ENCODE data around the gene HOXB4. TPM values are rescaled to one million over a fixed set of nuclear protein-coding genes. Genes with fewer than 3 reads are reported as not detected.

The HOXB4 gene
- total and polyA plus RNA-seq, 8 donors, result 0.45 to 5.1 (median 2.1) TPM; not detected in 2

- H3K9me3 ChIP-seq, result no peaks in the 10 kb centered on the region
- DNase-seq, result no peak
- no peaks in the 10 kb centered on the region for H3K36me3 ChIP-seq
- 87 to 93% (median 89%) methylated on average over 7 to 11 of the region's 11 CpGs for WGBS, 5 donors
- peaks cover 0 to 76% (median 31%) of the 10 kb centered on the region in 3 donors for H3K27me3 ChIP-seq
- H3K27ac ChIP-seq, result no peak overlapping the region
- no peak for TF ChIP-seq CTCF (IDR thresholded peaks at IDR 0.05)
- no peak for TF ChIP-seq POLR2A (IDR thresholded peaks at IDR 0.05)
- no peak for TF ChIP-seq EP300 (IDR thresholded peaks at IDR 0.05)
- TF ChIP-seq POLR2AphosphoS5 (IDR thresholded peaks at IDR 0.05), result no peak
- peaks cover 0 to 8% (median 3%) of the 10 kb centered on the region in 4 donors for H3K4me1 ChIP-seq
- H3K4me3 ChIP-seq, result no peak overlapping the region
- intact Hi-C loops (cut with DNase I; ENCODE audit: low total_unique reads), result no loop called here
Observed at GRCh38 chr17:48528936-48529682, 49.0 kb downstream of the HOXB4 start.

- WGBS, 5 donors, result 37 to 73% (median 52%) methylated on average over 7 of the region's 7 CpGs
Observed at GRCh38 chr17:48528153-48528935, 49.8 kb downstream of the HOXB4 start.

GRCh38 chr17:48527547-48527932, 50.6 kb downstream of the HOXB4 start:
- TF ChIP-seq EP300 (IDR thresholded peaks at IDR 0.05) (no peak), CTCF (IDR thresholded peaks at IDR 0.05) (no peak), POLR2A (IDR thresholded peaks at IDR 0.05) (no peak), POLR2AphosphoS5 (IDR thresholded peaks at IDR 0.05) (no peak)
- Histone ChIP-seq H3K27ac (no peak overlapping the region), H3K9me3 (no peaks in the 10 kb centered on the region), H3K36me3 (no peaks in the 10 kb centered on the region), H3K4me3 (peak overlapping the region in 1 of 4 donors; percentile 17), H3K27me3 (peaks cover 0 to 89% (median 35%) of the 10 kb centered on the region in 3 donors), H3K4me1 (peaks cover 0 to 14% (median 5%) of the 10 kb centered on the region in 4 donors)
- DNase-seq, result no peak
- WGBS, 5 donors, result 53 to 65% (median 61%) methylated on average over 14 of the region's 14 CpGs
- intact Hi-C loops (cut with DNase I; ENCODE audit: low total_unique reads), result no loop called here

More at GRCh38 chr17:48528153-48528935, 49.8 kb downstream of the HOXB4 start:
- Histone ChIP-seq H3K4me3 (no peak overlapping the region), H3K27ac (no peak overlapping the region), H3K4me1 (peaks cover 0 to 8% (median 3%) of the 10 kb centered on the region in 4 donors), H3K27me3 (peaks cover 0 to 83% (median 35%) of the 10 kb centered on the region in 3 donors), H3K9me3 (no peaks in the 10 kb centered on the region), H3K36me3 (no peaks in the 10 kb centered on the region)
- TF ChIP-seq POLR2A (IDR thresholded peaks at IDR 0.05) (no peak), EP300 (IDR thresholded peaks at IDR 0.05) (no peak), POLR2AphosphoS5 (IDR thresholded peaks at IDR 0.05) (no peak), CTCF (IDR thresholded peaks at IDR 0.05) (no peak)
- intact Hi-C loops (cut with DNase I; ENCODE audit: low total_unique reads), result no loop called here
- no peak for DNase-seq
